Progenitor cell of endocrine pancreas (in vitro differentiated cells): Measurements from ENCODE around the gene FER. TPM values are rescaled to one million over a fixed set of nuclear protein-coding genes. Genes with fewer than 3 reads are reported as not detected.
"Not testable (repeated sequence)": the region's sequence is repeated elsewhere in the genome, so short reads cannot be mapped to it uniquely, and the experiment has no call there.

Source experiments
- DNase-seq: peaks from one replicate; pipeline ENCODE4 v3.0.0; 2021; ENCODE audit warnings: low spot score; ENCODE audit not compliant: unreplicated experiment
- H3K27ac Mint-ChIP-seq: 2 replicates; pipeline ENCODE4 v1.8.0; 2021; ENCODE audit warnings: mild to moderate bottlenecking, moderate library complexity, mixed read lengths
- H3K27me3 Mint-ChIP-seq: 2 replicates; pipeline ENCODE4 v1.8.0; 2021; ENCODE audit warnings: mixed read lengths
- H3K36me3 Mint-ChIP-seq: 2 replicates; pipeline ENCODE4 v1.8.0; 2022; ENCODE audit warnings: mixed read lengths; ENCODE audit not compliant: insufficient read depth
- H3K4me1 Mint-ChIP-seq: 2 replicates; pipeline ENCODE4 v1.8.0; 2021; ENCODE audit warnings: low read depth, mixed read lengths
- H3K4me3 Mint-ChIP-seq: 2 replicates; pipeline ENCODE4 v1.8.0; 2021; ENCODE audit warnings: low read depth, mild to moderate bottlenecking, moderate library complexity, mixed read lengths
- H3K9me3 Mint-ChIP-seq: 2 replicates; pipeline ENCODE4 v1.8.0; 2021; ENCODE audit warnings: low read depth, mixed read lengths
- total RNA-seq: library from RNA; stranded (reverse); gene quantifications from 2 replicates; pipeline ENCODE4 v1.2.1, GENCODE V29; 2021
- TF ChIP-seq, protein P1 (sequence below): fragments of 200-600 bp; sonication (generic); IDR thresholded peaks from one replicate; pipeline ENCODE4 v1.5.0; 2021; ENCODE audit warnings: antibody characterized with exemption, mild to moderate bottlenecking; ENCODE audit not compliant: unreplicated experiment

FER gene
- total RNA-seq, 1 donor from 2014 or later = 34.8 TPM

DNA sequence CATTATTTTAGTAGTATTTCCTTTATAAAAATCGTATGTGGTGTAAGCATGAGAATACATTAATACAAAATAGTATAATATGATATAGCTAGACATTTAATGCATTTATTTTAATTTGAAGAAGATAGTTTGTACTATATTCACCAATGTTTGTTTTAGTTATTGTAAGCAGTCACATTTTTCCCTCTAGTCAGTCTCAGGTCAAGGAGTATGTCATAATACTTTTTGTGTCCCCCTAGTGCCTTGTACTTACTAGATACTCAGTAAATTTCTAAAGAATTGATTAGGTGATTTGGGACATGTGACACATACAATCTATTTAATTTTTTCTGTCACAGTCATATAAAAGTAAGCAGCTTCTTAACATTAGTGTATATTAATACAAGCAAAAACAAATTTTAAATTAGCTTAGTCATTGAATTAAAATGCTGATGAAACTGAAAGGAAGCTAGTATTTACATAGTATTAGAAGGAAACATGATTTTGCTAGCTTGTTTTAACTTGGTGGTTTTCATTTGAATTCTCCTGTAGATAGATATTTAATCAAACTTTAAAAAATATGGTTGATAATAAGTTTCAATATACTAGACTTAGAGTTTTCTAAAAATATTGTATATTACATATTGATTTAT, 242.2 kb downstream of the FER start:
- no peaks in the 10 kb centered on the region for H3K27me3 Mint-ChIP-seq
- no peaks in the 10 kb centered on the region for H3K4me1 Mint-ChIP-seq
- DNase-seq = no peak
- no peak overlapping the region for H3K27ac Mint-ChIP-seq
- no peak overlapping the region for H3K4me3 Mint-ChIP-seq
- TF ChIP-seq, protein P1, sequence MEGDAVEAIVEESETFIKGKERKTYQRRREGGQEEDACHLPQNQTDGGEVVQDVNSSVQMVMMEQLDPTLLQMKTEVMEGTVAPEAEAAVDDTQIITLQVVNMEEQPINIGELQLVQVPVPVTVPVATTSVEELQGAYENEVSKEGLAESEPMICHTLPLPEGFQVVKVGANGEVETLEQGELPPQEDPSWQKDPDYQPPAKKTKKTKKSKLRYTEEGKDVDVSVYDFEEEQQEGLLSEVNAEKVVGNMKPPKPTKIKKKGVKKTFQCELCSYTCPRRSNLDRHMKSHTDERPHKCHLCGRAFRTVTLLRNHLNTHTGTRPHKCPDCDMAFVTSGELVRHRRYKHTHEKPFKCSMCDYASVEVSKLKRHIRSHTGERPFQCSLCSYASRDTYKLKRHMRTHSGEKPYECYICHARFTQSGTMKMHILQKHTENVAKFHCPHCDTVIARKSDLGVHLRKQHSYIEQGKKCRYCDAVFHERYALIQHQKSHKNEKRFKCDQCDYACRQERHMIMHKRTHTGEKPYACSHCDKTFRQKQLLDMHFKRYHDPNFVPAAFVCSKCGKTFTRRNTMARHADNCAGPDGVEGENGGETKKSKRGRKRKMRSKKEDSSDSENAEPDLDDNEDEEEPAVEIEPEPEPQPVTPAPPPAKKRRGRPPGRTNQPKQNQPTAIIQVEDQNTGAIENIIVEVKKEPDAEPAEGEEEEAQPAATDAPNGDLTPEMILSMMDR = no peak
- H3K9me3 Mint-ChIP-seq = peaks cover 36% of the 10 kb centered on the region
- peaks cover 46% of the 10 kb centered on the region for H3K36me3 Mint-ChIP-seq

DNA sequence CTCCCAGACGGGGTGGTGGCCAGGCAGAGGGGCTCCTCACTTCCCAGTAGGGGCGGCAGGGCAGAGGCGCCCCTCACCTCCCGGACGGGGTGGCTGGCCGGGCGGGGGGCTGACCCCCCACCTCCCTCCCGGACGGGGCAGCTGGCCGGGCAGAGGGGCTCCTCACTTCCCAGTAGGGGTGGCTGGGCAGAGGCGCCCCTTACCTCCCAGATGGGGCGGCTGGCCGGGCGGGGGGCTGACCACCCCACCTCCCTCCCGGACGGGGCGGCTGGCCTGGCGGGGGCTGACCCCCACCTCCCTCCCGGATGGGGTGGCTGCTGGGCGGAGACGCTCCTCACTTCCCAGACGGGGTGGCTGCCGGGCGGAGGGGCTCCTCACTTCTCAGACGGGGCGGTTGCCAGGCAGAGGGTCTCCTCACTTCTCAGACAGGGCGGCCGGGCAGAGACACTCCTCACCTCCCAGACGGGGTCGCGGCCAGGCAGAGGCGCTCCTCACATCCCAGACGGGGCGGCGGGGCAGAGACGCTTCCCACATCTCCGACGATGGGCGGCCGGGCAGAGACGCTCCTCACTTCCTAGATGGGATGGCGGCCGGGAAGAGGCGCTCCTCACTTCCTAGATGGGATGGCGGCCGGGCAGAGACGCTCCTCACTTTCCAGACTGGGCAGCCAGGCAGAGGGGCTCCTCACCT, 244.8 kb downstream of the FER start:
- not testable (repeated sequence) for H3K4me3 Mint-ChIP-seq, H3K4me1 Mint-ChIP-seq, DNase-seq, H3K27me3 Mint-ChIP-seq, H3K27ac Mint-ChIP-seq
- Mint-ChIP-seq H3K36me3 (peaks cover 39% of the 10 kb centered on the region), H3K9me3 (peaks cover 38% of the 10 kb centered on the region)

DNA sequence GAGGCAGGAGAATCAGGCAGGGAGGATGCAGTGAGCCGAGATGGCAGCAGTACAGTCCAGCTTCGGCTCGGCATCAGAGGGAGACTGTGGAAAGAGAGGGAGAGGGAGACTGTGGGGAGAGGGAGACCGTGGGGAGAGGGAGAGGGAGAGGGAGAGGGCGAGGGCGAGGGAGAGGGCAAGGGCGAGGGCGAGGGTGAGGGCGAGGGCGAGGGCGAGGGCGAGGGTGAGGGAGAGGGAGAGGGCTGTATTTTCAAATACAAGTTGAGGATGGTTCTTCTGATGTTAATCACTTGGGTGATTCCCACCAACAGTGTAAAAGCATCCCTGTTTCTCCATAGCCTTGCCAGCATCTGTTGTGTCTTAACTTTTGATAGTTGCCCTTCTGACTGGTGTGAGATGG, 245.7 kb downstream of the FER start:
- H3K27me3 Mint-ChIP-seq, H3K4me3 Mint-ChIP-seq, H3K4me1 Mint-ChIP-seq, DNase-seq: not testable (repeated sequence)
- Mint-ChIP-seq H3K36me3 (peaks cover 33% of the 10 kb centered on the region), H3K9me3 (peaks cover 29% of the 10 kb centered on the region), H3K27ac (peak overlapping the region; percentile 44)

DNA sequence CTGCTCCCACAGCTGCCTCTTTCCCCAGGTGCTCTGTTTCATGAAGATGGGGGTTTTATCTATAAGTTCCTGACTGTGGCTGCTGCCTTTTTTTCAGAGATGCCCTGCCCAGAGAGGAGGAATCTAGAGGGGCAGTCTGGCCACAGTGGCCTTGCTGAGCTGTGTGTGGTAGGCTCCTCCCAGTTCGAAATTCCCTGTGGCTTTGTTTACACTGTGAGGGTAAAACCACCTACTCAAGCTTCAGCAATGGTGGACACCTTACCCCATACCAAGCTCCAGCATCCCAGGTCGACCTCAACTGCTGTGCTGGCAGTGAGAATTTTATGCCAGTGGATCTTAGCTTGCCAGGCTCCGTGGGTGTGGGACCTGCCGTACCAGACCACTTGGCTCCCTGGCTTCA, 250.0 kb downstream of the FER start:
- DNase-seq = no peak
- Mint-ChIP-seq H3K9me3 (peaks cover 25% of the 10 kb centered on the region), H3K4me3 (no peak overlapping the region), H3K4me1 (peaks cover 3% of the 10 kb centered on the region), H3K27ac (no peak overlapping the region), H3K27me3 (no peaks in the 10 kb centered on the region), H3K36me3 (peaks cover 37% of the 10 kb centered on the region)
- TF ChIP-seq, protein P1 = no peak

DNA sequence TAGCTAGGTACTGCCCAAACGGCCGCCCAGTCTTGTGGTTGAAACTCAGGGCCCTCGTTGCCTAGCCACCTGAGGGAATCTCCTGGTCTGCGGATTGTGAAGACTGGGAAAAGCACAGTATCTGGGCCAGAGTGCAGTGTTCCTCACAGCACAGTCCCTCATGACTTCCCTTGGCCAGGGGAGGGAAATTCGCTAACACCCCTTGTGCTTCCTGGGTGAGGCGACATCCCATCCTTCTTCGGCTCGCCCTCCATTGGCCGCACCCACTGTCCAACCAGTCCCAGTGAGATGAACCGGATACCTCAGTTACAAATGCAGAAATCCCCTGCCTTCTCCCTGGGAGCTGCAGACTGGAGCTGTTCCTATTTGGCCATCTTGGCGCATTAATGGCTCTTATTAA, 250.5 kb downstream of the FER start:
- H3K4me1 Mint-ChIP-seq = peaks cover 3% of the 10 kb centered on the region
- H3K27me3 Mint-ChIP-seq = no peaks in the 10 kb centered on the region
- H3K4me3 Mint-ChIP-seq = no peak overlapping the region
- H3K27ac Mint-ChIP-seq = no peak overlapping the region
- H3K36me3 Mint-ChIP-seq = peaks cover 37% of the 10 kb centered on the region
- no peak for DNase-seq
- peaks cover 25% of the 10 kb centered on the region for H3K9me3 Mint-ChIP-seq
- TF ChIP-seq, protein P1 = no peak

DNA sequence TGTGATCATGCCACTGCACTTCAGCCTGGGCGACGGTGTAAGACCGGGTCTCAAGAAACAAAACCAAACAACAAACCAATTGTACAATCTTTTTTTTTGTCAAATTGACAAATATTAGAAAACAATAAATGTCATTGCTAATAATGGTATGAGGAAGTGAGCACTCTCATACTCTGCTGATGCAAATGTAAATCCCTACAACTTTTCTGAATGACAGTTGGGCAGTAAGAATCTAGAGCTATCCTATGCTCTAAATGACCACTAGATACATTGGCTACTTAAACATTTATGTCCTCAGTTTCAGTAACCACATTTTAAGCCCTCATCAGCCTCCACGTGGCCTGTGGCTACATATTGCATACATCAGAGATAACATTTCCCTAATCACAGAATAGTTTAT, 256.2 kb downstream of the FER start:
- no peaks in the 10 kb centered on the region for H3K4me1 Mint-ChIP-seq
- H3K27ac Mint-ChIP-seq = no peak overlapping the region
- TF ChIP-seq, protein P1 = no peak
- no peaks in the 10 kb centered on the region for H3K9me3 Mint-ChIP-seq
- H3K4me3 Mint-ChIP-seq = no peak overlapping the region
- DNase-seq = no peak
- peaks cover 6% of the 10 kb centered on the region for H3K36me3 Mint-ChIP-seq
- no peaks in the 10 kb centered on the region for H3K27me3 Mint-ChIP-seq
